Measurements from ENCODE around the gene ALDH3A1.

ALDH3A1 gene

DNA sequence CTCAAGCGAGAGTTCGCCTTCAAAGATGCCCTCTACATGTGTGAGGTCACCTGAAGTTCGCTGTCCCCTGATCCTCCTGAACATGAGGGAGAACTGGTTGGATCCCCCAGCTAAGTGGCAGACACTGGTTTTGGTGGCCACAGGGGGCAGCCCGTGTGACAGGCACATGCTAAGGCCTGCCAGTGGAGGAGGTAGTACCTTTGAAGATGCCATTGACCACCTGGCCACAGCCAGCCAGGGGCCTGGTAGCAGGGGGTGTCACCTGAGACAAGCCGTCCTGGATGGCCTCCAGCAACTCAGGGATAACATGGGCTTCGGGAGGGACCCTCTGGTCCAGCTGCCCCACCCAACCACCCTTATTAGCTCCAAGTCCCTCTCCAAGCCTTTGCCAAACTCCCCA is 7.3 kb upstream of the ALDH3A1 start:
- CTCF ChIA-PET: interaction anchor here (0.6 to 0.8 kb wide), 3 partner anchors 10 to 58 kb away, joined by 3 to 4 read pairs (median 3); no protein-coding TSS in a partner anchor
- POLR2A ChIA-PET (ENCODE audit: low non-redundant PET): no interaction called here
- no peak for DNase-seq (ENCODE audit: low spot score)
- H3K27ac ChIP-seq: peak overlapping the region; percentile 100
- TF ChIP-seq, protein P1, sequence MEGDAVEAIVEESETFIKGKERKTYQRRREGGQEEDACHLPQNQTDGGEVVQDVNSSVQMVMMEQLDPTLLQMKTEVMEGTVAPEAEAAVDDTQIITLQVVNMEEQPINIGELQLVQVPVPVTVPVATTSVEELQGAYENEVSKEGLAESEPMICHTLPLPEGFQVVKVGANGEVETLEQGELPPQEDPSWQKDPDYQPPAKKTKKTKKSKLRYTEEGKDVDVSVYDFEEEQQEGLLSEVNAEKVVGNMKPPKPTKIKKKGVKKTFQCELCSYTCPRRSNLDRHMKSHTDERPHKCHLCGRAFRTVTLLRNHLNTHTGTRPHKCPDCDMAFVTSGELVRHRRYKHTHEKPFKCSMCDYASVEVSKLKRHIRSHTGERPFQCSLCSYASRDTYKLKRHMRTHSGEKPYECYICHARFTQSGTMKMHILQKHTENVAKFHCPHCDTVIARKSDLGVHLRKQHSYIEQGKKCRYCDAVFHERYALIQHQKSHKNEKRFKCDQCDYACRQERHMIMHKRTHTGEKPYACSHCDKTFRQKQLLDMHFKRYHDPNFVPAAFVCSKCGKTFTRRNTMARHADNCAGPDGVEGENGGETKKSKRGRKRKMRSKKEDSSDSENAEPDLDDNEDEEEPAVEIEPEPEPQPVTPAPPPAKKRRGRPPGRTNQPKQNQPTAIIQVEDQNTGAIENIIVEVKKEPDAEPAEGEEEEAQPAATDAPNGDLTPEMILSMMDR (conservative IDR thresholded peaks at IDR 0.05; ENCODE audit: low read depth): no peak

- H3K27ac ChIP-seq: peak overlapping the region; percentile 100
- TF ChIP-seq, protein P1 (conservative IDR thresholded peaks at IDR 0.05; ENCODE audit: low read depth): peak; percentile 81
- DNase-seq (ENCODE audit: low spot score): peak; percentile 52
- ChIA-PET POLR2A (ENCODE audit: low non-redundant PET) (interaction anchor here (0.6 to 1.2 kb wide), 6 partner anchors 8 to 47 kb away, joined by 3 to 6 read pairs (median 3); partner anchors contain the start of gene SLC47A2), CTCF (interaction anchor here (0.6 to 1.8 kb wide), 14 partner anchors 9 to 391 kb away, joined by 3 to 16 read pairs (median 5); partner anchors contain the start of genes ALDH3A2 and B9D1)
Observed at GRCh38 chr17:19753661-19754463, 5.8 kb upstream of the ALDH3A1 start.

DNA sequence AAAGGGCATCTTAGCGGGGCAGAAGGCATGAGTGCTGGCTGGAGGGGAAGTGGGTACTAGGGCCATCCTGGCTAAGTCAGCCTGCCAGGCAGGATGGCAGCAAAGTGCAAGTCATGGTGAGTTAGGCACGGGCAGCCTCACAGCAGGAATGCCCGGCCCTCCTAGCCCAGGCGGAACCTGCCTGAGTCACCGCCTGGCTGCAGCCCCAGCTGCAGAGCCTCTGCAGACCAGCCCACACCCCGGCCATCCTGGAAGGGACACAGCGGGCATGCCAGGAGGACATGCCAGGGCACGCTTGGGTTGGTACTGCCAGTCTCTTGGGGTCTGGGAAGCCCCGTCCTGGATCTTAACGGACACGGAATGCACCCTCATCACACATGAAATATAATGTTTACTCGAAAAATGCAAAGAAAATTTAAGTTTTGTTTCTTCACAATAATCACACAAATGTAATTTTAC is 5.0 kb upstream of the ALDH3A1 start:
- peak; percentile 95 for DNase-seq (ENCODE audit: low spot score)
- TF ChIP-seq, protein P1 (conservative IDR thresholded peaks at IDR 0.05; ENCODE audit: low read depth): no peak
- CTCF ChIA-PET: interaction anchor here (0.6 to 1.8 kb wide), 9 partner anchors 9 to 390 kb away, joined by 3 to 16 read pairs (median 5); partner anchors contain the start of genes ALDH3A2 and B9D1
- POLR2A ChIA-PET (ENCODE audit: low non-redundant PET): interaction anchor here (0.6 to 1.6 kb wide), 8 partner anchors 9 to 46 kb away, joined by 3 to 6 read pairs (median 4); partner anchors contain the start of gene SLC47A2
- H3K27ac ChIP-seq: peak overlapping the region; percentile 100

DNA sequence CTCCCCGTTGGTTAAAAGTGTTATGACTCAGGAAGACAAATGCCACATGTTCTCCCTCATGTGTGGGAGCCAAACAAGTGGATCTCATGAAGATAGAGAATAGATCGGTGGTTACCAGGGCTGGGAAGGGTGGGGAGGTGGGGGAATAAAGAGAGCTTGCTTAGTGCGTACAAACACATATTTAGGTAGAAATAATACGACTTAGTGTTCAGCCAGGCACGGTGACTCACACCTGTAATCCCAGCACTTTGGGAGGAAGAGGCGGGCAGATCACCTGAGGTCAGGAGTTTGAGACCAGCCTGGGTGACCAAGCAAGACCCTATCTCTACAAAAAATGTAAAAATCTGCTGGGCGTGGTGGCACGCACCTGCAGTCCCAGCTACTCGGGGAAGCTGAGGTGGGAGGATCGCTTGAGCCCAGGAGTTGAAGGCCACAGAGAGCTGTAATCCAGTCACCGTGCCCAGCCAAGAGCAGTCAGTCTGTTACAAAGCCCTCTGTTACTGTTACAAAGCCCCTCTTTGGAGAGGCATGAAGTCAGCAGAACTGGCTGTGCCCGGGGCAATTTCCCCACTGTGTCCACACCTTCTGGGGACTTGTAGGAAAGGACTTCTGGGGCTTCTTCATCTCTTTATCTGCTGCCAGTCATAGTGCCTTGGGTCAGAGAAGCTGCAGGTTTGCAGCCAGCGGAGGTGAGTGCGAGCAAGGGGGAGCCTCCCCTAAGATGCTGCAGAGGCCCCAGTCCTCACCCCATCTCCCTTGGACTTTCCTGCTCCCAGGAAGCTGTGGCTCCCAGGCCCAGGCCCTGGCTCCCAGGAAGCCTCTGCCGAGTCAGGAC is 4.3 kb upstream of the ALDH3A1 start:
- ChIA-PET POLR2A (ENCODE audit: low non-redundant PET) (interaction anchor here (0.6 to 1.6 kb wide), 6 partner anchors 25 to 239 kb away, joined by 3 to 11 read pairs (median 4); partner anchors contain the start of gene SLC47A2), CTCF (interaction anchor here (0.6 to 1.8 kb wide), 8 partner anchors 9 to 390 kb away, joined by 3 to 7 read pairs (median 5); partner anchors contain the start of genes ALDH3A2 and B9D1)
- H3K27ac ChIP-seq: peak overlapping the region; percentile 100

DNA sequence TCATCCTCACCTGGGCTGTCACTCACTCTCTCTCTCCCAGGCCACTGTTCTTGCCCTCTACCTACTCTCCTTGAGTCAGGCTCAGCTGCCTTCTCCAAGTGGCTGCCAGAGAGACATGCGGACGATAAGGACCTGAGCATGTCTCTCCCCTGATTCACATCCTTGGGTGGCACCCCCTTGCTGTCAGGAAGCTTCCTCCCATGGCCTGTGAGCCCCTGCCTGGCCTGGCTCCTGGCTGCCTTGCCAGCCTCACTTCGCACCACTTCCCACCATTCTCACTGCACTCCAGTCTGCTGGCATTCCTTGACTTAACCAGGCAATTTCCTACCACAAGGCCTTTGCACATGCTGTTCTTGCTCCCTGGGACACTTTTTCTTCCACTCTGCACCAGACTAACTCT is 2.7 kb upstream of the ALDH3A1 start:
- TF ChIP-seq, protein P1 (conservative IDR thresholded peaks at IDR 0.05; ENCODE audit: low read depth): no peak
- ChIA-PET CTCF (interaction anchor here (1.3 kb wide), 1 partner anchor 217 kb away, joined by 7 read pairs; no protein-coding TSS in a partner anchor), POLR2A (ENCODE audit: low non-redundant PET) (no interaction called here)
- H3K27ac ChIP-seq: peak overlapping the region; percentile 100
- DNase-seq (ENCODE audit: low spot score): peak; percentile 31

More for the DNA sequence above, 4.3 kb upstream of the ALDH3A1 start:
- TF ChIP-seq, protein P1 (conservative IDR thresholded peaks at IDR 0.05; ENCODE audit: low read depth): no peak
- no peak for DNase-seq (ENCODE audit: low spot score)

Measured in RWPE1 (cell line).